Activated CD8-positive, alpha-beta memory T cell treated with anti-CD3 and anti-CD28 coated beads for 1 hour (primary cell): ENCODE results near the gene DMRT2.

Experiments used
- DNase-seq, 2 donors: peaks; one replicate each; pipeline ENCODE4 v3.0.0-alpha.2; 2020; ENCODE audit warnings: low read depth in 1 of 2; ENCODE audit errors: extremely low read depth in 1 of 2

The DMRT2 gene

DNA sequence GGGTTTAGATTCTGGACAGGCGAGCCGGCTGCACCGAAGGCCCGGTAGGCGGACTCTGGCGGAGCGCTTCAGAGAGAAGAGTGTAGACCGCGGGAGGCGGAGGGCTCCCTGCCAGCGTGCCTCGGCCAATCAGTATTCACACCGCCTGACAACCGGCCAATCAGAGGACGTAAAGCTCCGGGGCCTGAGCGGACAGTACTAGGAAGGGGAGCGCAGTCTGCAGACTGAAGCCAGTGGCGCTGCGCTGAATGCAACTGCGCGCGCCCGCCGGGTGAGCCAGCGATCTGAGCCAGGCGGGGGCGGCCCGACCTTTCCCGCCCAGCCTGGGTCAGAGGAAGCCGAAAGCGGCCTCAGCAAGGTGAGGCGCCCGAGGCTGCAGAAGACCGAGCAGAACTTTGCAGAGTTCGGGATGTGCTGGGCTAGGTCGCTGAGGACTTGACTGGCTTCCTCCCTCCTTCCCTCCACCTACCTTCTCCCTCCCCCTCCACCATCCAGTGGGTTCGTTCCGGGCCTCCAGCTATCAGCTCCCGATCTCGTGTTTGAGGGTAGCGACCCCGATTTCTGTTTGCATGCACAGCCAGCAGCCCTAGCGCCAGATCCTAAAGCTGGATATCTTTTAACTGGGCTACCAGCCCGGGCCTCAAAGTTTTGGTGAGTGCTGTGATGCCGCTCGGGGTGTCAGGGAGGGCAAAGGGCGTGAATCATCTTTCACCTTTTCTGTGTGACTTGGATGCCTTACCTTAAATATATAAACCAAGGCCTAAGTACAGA is at the start of gene DMRT2:
DMRT2 (plus strand) TSS at position 233 of the 771 bp plus-strand sequence. CDS start 1,257 bp downstream, outside the sequence.
- DNase-seq = no peak

DNA sequence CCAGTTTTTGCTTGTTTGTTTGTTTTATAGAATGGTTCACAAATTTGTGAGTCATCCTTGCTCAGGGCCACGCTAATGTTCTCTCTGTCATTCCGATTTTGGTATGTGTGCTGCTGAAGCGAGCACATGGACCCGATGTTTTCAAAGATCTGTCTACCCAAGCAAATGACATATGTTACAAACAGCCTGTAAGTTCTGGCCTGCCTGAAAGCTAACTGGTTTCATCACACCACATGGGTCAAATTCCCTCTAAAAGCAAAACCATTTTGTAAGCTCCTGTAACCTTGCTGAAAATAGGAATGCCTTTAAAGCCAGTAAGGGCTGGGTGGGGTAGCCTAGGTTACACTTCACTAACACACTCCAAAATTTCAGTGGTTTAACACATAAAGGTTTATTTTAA is 48.3 kb upstream of the DMRT2 start:
- no peak for DNase-seq

DNA sequence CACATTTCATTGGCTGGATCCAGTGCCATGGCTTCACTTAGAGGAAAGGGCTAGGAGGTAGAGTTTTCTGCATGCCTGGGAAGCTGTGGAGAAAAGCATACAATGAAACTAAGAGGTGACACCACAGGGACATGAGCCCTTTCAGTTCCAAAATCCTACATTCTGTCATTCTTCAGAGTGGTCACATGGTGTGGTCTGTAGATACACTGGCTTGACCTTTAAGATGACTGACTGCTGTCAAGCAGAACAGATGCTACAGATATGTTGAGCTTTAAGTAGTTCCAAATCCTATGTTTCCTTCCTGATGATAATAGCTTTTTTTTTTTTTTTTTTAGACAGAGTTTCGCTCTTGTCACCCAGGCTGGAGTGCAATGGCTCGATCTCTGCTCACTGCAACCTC is 47.5 kb upstream of the DMRT2 start:
- no peak for DNase-seq

DNA sequence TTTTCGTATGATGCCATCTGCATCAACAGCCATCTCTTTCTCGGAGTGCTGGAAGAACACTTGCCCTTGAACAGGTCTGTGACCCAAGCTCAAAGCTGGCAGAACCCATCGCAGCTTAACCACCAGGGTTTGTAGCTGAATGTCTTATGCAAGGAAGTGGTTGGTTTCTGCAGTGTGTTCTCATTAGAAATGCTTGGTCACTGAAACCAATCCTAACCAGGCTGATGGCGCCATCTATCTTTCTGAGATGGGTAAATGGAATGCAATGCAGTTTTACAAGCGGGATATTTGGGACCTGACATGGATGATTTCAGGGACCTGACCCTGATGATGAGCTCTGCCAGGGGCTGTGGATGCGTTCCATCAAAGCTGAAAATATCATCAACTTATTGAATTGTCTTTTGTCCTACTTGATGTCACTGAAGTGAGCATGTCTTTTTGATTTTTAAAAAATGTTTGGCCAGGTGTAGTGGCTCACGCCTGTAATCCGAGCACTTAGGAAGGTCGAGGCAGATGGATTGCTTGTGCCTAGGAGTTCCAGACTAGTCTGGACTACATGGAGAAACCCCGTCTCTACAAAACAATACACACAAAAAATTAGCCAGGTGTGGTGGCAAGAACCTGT is 45.0 kb upstream of the DMRT2 start:
- DNase-seq = no peak

DNA sequence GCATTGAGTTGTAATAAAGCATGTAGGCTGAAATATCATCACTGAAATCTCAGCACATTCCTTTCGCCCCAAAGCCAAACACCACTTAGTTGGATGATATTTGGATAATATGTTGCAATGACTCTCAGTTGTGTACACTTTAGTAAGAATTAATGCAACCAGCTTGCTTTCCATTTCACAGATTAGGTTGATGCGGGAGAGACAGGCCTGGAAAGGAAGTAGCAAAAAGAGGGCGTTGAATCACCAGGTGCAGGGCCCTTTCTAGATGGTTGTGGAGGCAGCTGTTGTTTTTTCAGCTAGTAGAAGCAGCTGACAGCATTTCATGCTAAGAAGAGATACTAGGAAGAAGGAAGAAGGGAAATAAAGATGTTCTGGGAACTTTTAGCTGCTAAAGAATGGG is 42.8 kb upstream of the DMRT2 start:
- no peak for DNase-seq

DNA sequence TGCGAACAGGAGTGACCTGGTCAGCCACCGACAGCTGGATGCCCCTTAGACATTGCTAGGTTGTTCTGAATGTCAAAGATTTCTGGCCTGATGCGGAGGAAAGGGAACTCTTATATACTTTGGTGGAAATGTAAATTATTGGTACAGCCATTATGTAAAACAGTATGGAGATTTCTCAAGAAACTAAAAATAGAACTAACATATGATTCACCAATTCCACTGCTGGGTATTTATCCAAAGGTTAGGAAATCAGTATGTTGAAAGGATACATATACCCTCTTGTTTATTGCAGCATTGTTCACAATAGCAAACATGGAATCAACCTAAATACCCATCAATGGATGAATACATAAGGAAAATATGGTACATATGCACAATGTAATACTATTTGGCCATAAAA is 41.9 kb upstream of the DMRT2 start:
- DNase-seq = no peak

DNA sequence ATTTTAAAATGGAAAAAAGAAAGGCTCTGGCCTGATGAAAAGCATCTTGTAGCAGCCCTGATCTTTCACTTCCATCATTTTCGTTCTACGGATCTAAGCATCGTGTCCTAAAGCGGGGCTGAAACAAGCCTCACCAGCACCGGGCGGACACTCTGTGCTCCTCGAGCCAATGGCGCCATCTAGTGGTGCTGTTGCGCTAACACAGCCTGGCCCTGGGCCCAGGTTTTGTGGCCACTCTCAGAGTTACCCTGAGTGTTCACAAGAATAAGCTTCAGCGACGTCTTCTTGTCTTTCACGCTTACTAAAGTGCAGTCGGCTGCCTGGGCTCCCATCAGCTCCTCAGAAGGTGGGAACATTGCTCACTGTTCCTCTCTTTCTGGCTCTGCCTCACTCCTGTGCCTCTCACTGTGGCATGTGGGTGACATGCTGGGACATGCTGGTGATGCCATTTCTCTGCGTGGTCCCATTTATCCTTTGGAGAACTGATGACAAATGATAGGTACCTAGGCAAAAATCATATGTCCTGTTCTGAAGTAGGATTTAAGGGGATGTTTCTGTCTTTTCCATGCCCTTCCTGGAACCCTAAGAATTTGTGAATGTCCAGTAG is 41.0 kb upstream of the DMRT2 start:
- peak; percentile 1 to 55 for DNase-seq

DNA sequence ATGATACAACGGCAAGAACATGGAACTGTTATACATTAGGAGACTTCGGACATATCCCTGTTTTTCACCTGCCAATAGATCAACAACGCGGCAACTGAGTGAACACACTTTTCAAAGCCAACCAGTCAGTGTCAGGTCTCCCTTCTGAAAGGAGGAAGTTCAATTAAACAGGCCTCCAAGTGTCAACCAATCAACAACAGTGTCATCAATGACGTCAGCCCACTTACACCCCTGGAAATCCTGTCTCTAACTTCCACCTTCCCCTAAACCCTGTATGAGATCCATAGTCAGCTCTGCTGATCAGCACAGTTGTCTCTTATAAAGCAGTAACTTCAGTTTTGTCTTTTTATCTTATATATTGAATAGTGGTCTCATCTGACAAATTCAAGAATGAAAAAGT is 37.1 kb upstream of the DMRT2 start:
- no peak for DNase-seq

DNA sequence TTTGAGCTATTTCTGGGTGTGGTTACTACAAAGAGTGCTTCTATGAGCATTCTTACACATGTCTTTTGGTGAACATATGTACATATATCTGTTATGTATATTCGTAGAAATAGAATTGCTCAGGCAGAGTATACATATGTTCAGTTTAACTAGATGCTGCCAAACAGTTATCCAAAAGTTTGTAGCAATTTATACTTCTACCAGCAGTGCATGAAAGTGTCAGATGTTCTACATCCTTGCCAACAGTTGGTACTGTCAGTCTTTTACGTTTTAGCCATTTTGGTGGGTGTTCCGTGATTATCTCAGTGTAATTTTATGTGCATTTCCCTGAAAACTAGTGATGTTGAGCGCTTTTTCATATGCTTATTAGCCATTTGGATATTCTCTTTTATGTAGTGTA is 35.9 kb upstream of the DMRT2 start:
- no peak for DNase-seq

DNA sequence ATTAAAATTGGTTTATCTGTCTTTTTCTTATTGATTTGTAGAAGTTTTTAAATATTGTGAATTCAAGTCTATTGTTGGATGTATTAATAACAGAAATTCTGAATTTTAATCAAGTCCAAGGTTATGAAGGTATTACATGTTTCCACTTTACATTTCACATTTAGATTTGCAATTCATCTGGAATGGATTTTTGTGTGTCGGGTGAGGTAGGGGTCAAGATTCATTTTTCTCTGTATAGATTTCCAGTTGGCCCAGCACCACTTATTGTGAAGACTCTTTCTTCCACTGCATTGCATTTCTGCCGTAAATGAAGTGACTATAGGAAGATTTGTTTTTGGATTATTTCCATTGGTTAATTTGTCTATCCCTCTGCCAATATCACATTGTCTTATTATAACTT is 35.5 kb upstream of the DMRT2 start:
- no peak for DNase-seq

DNA sequence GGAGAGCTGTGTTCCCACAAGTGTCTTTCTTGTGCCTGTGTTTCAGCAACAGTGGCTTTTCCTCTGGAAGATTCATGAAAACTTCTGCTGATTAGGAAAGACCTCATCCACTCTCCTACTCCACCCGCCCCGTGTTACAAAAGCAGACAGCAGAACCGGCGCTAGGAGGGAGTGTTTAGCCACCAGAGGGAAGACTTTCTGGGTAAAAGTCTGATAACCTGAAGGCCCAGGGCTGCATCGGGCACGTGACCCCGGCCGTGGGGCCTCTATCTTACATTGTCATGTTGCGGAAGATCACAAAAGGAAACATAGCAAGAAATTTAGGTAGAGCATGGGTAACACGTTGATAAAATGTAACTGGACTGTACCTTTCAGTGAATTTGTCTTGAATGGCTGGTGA is 32.0 kb upstream of the DMRT2 start:
- no peak for DNase-seq

DNA sequence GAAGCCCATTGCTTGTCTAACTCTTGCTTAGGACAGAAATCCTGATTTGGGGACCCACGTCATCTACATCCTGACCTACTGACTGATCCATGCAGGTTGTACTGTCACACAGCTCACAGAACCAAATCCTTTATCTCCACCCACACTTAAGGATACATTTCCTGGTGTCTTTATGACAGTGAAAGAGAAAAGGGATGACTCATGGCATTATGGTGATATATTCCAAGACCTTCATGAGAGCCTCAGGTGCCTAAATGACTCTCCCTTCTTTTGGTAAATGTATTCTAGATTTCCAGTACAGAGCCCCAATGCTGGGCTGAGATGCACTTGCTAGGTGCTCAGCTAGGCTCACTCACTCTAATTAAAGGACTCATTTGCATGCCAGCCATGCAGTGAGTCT is 26.0 kb upstream of the DMRT2 start:
- DNase-seq = no peak

DNA sequence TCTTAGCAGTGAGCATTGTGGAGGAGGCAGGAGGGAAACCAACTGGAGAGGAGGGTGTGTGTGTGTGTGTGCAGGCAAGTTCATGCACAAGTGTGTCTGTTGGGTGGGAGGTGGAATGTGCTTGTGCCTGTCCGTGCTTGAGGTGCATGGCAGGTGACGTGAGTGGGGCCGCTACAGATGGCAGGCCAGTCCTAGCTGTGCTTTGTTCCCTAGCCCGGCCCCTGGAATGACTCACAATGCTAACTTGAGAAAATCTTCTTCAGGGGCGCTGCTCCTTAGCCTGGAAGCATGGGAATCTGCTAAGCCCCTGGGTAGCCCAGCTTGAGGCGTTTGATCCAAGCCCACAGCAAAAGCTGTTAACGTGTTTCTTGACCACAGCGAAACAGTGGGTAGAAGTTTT is 25.0 kb upstream of the DMRT2 start:
- no peak for DNase-seq

DNA sequence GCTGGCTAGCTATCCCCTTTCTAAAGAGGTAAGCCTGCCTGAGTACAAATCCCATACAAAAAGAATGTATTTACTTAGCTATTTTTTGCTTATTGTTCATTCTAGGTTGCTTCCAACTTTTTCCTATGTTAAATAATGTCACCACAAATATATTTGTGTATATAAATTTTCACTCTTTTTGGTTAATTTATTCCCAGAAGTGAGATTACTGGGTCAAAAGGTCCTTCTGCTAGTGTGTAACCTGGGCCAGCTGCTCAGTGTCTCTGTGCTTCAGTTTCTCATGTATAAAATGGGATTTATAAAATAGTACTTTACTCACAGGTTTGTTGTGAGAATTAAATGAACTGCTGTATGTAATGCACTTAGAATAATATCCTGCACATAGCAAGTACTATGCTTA is 23.9 kb upstream of the DMRT2 start:
- no peak for DNase-seq

DNA sequence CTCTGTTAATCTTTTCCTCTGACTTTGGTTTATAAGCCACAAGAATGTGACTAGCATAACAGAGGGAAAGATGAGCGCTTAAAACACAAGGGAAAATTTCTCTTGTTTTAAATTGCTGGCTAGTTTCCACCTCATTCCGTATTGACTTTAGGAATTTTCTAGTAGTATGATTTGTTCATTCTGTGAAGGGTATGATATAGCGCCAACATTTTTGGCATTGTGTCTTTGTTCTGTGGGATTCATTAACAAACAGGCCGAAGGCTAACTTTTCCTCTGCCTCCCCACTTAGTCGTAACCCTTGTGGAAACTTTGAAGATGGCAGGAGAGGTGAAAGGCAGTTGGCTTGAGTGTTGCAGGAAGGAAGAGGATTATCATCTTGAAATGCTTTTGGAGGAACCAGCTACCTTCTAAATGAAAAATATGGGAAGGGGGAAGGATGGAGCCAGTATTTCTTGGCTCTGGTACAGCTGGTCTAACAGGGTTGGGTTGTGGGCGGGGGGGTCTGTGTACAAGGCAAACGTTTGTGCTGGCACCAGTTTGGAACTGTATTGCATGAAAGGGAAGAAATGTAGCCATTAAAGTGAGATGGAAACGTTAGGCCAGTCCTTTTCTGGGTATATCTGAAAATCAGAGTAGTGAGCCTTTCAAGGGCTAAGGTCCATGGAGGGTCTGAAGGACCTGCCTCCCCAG is 21.5 kb upstream of the DMRT2 start:
- no peak for DNase-seq

DNA sequence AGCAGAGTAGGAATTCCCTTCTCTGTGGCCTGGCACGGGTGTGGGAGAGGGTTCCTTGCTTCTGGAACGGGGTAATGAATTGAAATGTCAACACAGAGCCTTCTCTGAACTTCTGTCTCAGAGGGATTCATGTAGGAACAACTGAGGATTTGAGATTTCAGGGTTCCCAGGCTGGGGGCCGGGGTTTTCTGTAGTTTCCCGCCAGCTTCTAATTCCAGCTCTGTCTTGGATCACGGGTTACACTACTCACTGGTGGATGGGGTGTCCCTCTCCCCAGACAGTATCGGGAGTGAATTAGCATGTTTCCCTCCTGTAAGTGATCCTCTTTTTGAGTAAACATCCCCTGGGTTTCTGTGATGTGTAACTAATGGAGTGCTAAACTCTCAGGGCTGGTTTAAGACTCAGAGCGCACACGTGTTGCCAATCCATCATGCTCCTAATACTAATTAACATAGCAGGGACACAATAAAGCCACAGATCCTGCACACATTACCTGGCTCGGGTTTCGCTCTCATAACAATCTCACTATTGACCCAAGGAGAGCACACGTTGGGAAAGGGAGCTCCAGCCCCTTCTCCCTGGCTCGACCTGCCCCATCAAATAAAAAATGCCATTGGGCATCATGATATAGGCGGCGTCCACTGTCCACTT is 18.1 kb upstream of the DMRT2 start:
- DNase-seq = no peak

DNA sequence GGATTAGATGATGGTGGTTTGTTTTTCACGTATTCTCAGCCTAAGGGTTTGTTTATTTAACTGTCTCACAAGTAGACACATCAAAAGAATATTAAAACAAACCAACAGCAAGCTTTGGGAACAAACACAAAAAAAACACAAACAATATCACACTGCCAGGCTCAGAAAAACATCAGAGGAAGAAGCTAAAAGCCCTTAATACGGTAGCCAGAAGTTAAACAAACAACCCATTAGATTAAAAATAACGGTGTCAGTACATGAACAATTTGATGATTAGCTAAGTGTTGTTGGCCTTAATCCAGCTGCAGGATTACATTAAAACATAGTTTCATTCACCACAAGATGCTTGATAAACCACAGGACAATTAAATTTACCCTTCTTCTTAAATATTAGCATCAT is 15.9 kb upstream of the DMRT2 start:
- DNase-seq = no peak

DNA sequence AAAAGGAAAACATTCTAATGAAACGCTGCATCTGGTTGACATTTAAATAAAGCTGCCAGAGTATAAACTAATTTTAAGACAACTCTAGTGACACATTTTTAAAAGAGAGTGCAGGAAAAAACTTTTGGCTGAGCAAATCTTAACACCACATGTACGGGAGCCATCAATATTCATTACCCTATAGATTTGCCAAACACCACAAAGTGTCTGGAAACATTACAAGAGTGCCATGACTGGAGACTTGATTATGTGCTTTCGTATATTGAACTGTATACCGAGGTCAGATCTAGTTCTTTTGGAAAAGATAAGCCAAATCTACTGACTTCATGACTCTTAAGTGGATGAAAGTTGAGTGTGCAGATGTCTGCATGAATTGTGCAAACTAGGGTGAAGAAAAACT is 10.6 kb upstream of the DMRT2 start:
- DNase-seq = no peak

DNA sequence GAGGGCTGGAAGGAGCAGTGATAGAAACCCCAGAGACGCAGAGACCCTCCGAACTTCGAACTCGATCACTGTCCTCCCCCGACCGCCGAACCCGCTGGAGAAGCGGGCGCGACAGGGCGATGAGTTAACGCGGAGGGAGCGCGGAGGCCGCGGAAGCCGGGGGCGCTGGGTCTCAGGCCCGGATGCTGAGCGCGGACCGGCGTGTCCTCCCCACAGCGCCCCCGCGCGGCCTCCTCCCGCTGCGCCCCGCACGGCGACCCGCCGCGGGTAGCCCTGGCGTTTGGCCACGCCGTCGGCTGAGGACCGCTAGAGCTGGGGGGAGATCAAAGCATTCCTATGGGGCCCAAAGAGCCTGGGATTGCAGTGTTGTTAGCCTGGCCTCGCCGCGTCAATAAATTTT is 7.7 kb upstream of the DMRT2 start:
- DNase-seq = no peak

DNA sequence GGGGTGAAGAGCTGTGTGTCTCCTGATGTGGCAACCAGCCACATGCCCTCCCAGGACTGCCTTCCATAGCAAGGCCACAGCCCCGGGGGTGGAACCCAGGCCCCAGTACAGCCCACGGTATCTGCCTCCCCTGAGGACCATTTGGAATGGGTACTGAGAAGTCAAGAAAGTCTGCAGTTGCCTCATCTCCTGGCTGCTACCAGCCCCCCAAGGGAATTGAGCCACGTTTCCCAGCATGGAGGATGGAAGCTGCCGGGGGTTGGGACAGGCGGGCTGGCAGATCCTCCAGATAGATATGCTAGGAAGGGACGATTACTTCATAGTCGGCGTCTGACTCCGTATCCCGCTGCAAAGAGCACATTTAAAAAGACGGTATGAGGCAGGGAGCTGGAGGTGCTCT is 5.5 kb upstream of the DMRT2 start:
- DNase-seq = no peak
